ENCODE measurements around the gene SNX32. TPM values are rescaled to one million over a fixed set of nuclear protein-coding genes. Genes with fewer than 3 reads are reported as not detected.
A peak's percentile ranks its signal among the peaks of the same experiment; 100 is the strongest.
"Not testable (repeated sequence)": the region's sequence is repeated elsewhere in the genome, so short reads cannot be mapped to it uniquely, and the experiment has no call there.

Gene SNX32
- total and polyA plus RNA-seq, 2 donors (not counting 3 experiments of a cell fraction or from before 2014, with no cell fraction given) = 0.19 TPM; not detected in 1

DNA sequence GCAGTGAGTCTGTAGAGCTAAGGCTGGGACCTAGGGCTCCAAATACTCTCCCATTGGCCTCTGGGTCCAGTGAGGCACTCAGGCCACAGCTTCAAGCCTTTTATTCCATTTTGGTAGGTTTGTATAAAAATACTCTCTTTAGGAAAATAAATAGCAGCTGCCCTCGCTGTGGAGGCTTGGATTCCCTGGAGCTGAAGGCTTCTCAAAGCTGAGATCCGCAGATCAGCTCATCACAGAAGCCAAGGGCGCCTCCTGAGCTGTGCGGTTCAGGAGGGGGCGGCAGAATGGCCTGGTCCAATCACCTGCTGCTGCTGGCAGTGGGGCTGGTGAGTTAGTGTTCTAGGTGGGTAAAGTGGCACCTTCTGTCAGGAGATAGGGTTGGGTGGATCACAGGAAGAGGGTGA, 58.4 kb downstream of the SNX32 start:
- CTCF ChIA-PET = interaction anchor here (0.8 to 6.7 kb wide), 10 partner anchors 7 to 123 kb away, joined by 3 to 75 read pairs (median 22); partner anchors contain the start of genes AP5B1, C11orf68, CFL1 and FOSL1
- H3K36me3 ChIP-seq (ENCODE audit: control insufficient read depth in 2 of 2, extremely low read depth in 1 of 2, insufficient read depth in 2 of 2, low read length in 2 of 2); dilution Hi-C loops (cut with MboI; ENCODE audit: extremely low pct_ligation_motif_present, low sequenced_read_pairs); H2AFZ ChIP-seq (ENCODE audit: low read depth, low read length); H3K9me3 ChIP-seq (replicated peaks; ENCODE audit: control insufficient read depth, insufficient read depth, low read length); DNase-seq (ENCODE audit: low read depth, low spot score); BruUV-seq (replicated peaks); H4K20me1 ChIP-seq (replicated peaks; ENCODE audit: control insufficient read depth, extremely low read depth, insufficient read depth, low read length); H3K27me3 ChIP-seq (ENCODE audit: control insufficient read depth in 2 of 2, insufficient read depth in 2 of 2, low read length in 2 of 2); H3K9me1 ChIP-seq (replicated peaks; ENCODE audit: control insufficient read depth, extremely low read depth, insufficient read depth, low read length); intact Hi-C loops (cut with micrococcal nuclease); FAIRE-seq: not testable (repeated sequence)
- Histone ChIP-seq H3K4me2 (ENCODE audit: insufficient read depth, low read length) (peak overlapping the region; percentile 88), H3K4me3 (replicated peaks in 1 of 3; ENCODE audit: insufficient read depth in 1 of 3, low read depth in 1 of 3, low read length in 3 of 3) (peak overlapping the region; percentile 10 to 92 (median 78)), H3K27ac (ENCODE audit: insufficient read depth, low read depth, low read length) (peak overlapping the region; percentile 99), H3K4me1 (ENCODE audit: control insufficient read depth, extremely low read depth, insufficient read depth, low read length) (peaks cover 72% of the 10 kb centered on the region), H3K79me2 (ENCODE audit: control insufficient read depth, insufficient read depth, low read length) (peaks cover 67% of the 10 kb centered on the region), H3K9ac (replicated peaks; ENCODE audit: extremely low read depth, insufficient read depth, low read length) (peak overlapping the region; percentile 98)
- POLR2A ChIA-PET = interaction anchor here (1.3 to 6.7 kb wide), 5 partner anchors 8 to 172 kb away, joined by 3 to 67 read pairs (median 28); partner anchors contain the start of genes CFL1, FOSL1, MUS81 and RNASEH2C
- TF ChIP-seq, protein P1, sequence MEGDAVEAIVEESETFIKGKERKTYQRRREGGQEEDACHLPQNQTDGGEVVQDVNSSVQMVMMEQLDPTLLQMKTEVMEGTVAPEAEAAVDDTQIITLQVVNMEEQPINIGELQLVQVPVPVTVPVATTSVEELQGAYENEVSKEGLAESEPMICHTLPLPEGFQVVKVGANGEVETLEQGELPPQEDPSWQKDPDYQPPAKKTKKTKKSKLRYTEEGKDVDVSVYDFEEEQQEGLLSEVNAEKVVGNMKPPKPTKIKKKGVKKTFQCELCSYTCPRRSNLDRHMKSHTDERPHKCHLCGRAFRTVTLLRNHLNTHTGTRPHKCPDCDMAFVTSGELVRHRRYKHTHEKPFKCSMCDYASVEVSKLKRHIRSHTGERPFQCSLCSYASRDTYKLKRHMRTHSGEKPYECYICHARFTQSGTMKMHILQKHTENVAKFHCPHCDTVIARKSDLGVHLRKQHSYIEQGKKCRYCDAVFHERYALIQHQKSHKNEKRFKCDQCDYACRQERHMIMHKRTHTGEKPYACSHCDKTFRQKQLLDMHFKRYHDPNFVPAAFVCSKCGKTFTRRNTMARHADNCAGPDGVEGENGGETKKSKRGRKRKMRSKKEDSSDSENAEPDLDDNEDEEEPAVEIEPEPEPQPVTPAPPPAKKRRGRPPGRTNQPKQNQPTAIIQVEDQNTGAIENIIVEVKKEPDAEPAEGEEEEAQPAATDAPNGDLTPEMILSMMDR (IDR thresholded peaks at IDR 0.05; ENCODE audit: extremely low read depth in 1 of 2, insufficient read depth in 1 of 2, low read depth in 1 of 2, low read length in 2 of 2) = peak in 1 of 2 donors; percentile 1

DNA sequence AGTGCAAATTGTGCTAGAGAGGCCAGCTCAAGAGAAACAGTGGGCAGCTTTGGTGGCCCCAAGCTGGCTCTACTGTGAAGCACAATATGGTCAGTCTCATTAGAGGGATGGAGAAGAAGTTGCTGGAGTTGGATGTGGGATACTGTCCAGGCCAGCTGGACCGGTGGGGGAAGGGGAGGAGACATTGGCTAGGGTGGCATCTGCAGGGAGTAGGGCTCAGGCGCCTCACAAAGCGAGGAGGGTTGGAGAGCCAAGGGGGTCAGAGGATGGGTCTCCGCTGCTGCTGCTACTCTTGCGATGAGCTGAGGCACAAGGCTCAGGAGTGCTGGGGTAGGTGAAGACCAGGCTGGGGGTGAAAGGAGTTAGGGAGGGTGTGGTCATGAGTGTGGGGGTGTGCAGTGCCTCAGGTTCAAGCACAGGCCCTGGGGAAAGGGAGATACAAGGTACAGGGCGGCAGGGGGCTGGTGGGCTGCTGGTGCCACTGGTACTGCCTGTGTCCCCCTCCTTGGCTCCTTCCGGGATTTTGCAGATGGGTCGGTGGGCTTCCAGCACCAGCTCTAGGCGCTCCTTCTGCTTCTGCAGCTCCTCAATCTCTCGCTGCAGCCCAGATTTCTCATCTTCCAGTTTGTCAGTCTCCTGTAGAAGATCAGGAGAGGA, 59.0 kb downstream of the SNX32 start:
- dilution Hi-C loops (cut with MboI; ENCODE audit: extremely low pct_ligation_motif_present, low sequenced_read_pairs) = no loop called here
- ChIA-PET POLR2A (interaction anchor here (0.7 to 6.7 kb wide), 9 partner anchors 8 to 180 kb away, joined by 3 to 67 read pairs (median 8); partner anchors contain the start of genes CFL1, FOSL1, MUS81 and RNASEH2C), CTCF (interaction anchor here (1.5 to 6.7 kb wide), 9 partner anchors 7 to 113 kb away, joined by 3 to 75 read pairs (median 21); partner anchors contain the start of genes AP5B1, C11orf68, CFL1 and FOSL1)
- Histone ChIP-seq H3K9me3 (replicated peaks; ENCODE audit: control insufficient read depth, insufficient read depth, low read length) (no peaks in the 10 kb centered on the region), H3K9me1 (replicated peaks; ENCODE audit: control insufficient read depth, extremely low read depth, insufficient read depth, low read length) (no peaks in the 10 kb centered on the region), H3K9ac (replicated peaks; ENCODE audit: extremely low read depth, insufficient read depth, low read length) (peak overlapping the region; percentile 98), H2AFZ (ENCODE audit: low read depth, low read length) (no peak overlapping the region), H3K79me2 (ENCODE audit: control insufficient read depth, insufficient read depth, low read length) (peaks cover 68% of the 10 kb centered on the region), H3K4me1 (ENCODE audit: control insufficient read depth, extremely low read depth, insufficient read depth, low read length) (peaks cover 71% of the 10 kb centered on the region), H3K27ac (ENCODE audit: insufficient read depth, low read depth, low read length) (peak overlapping the region; percentile 99), H3K4me2 (ENCODE audit: insufficient read depth, low read length) (peak overlapping the region; percentile 88), H3K36me3 (ENCODE audit: control insufficient read depth in 2 of 2, extremely low read depth in 1 of 2, insufficient read depth in 2 of 2, low read length in 2 of 2) (peaks cover 5 to 8% of the 10 kb centered on the region in 2 experiments), H3K4me3 (replicated peaks in 1 of 3; ENCODE audit: insufficient read depth in 1 of 3, low read depth in 1 of 3, low read length in 3 of 3) (peak overlapping the region in 2 of 3 experiments; percentile 78 to 92), H4K20me1 (replicated peaks; ENCODE audit: control insufficient read depth, extremely low read depth, insufficient read depth, low read length) (no peaks in the 10 kb centered on the region), H3K27me3 (ENCODE audit: control insufficient read depth in 2 of 2, insufficient read depth in 2 of 2, low read length in 2 of 2) (no peaks in the 10 kb centered on the region)
- intact Hi-C loops (cut with micrococcal nuclease) = no loop called here
- BruUV-seq (replicated peaks) = no TSS peak
- TF ChIP-seq MAX (IDR thresholded peaks at IDR 0.05; ENCODE audit: insufficient read depth, insufficient read length) (no peak), POLR2AphosphoS5 (IDR thresholded peaks at IDR 0.05; ENCODE audit: insufficient read depth, low read depth, low read length) (peak; percentile 41), GATA2 (IDR thresholded peaks at IDR 0.05; ENCODE audit: insufficient read depth, insufficient read length, low read depth, low read length) (no peak), POLR2A (IDR thresholded peaks at IDR 0.05; ENCODE audit: low read depth, low read length) (peak; percentile 49), FOS (IDR thresholded peaks at IDR 0.05; ENCODE audit: borderline replicate concordance, insufficient read depth, low read length) (no peak), JUN (IDR thresholded peaks at IDR 0.05; ENCODE audit: borderline replicate concordance, insufficient read depth, insufficient read length, low read depth) (no peak), MYC (IDR thresholded peaks at IDR 0.05; ENCODE audit: low read depth, low read length) (no peak)
- TF ChIP-seq, protein P1 (IDR thresholded peaks at IDR 0.05; ENCODE audit: extremely low read depth in 1 of 2, insufficient read depth in 1 of 2, low read depth in 1 of 2, low read length in 2 of 2) = no peak
- DNase-seq (ENCODE audit: low read depth, low spot score) (no peak), FAIRE-seq (no peak)

Data from endothelial cell of umbilical vein (primary cell).